Measurements from ENCODE around the gene XIRP1.
"Not testable (repeated sequence)": the region's sequence is repeated elsewhere in the genome, so short reads cannot be mapped to it uniquely, and the experiment has no call there.

Gene XIRP1, protein sequence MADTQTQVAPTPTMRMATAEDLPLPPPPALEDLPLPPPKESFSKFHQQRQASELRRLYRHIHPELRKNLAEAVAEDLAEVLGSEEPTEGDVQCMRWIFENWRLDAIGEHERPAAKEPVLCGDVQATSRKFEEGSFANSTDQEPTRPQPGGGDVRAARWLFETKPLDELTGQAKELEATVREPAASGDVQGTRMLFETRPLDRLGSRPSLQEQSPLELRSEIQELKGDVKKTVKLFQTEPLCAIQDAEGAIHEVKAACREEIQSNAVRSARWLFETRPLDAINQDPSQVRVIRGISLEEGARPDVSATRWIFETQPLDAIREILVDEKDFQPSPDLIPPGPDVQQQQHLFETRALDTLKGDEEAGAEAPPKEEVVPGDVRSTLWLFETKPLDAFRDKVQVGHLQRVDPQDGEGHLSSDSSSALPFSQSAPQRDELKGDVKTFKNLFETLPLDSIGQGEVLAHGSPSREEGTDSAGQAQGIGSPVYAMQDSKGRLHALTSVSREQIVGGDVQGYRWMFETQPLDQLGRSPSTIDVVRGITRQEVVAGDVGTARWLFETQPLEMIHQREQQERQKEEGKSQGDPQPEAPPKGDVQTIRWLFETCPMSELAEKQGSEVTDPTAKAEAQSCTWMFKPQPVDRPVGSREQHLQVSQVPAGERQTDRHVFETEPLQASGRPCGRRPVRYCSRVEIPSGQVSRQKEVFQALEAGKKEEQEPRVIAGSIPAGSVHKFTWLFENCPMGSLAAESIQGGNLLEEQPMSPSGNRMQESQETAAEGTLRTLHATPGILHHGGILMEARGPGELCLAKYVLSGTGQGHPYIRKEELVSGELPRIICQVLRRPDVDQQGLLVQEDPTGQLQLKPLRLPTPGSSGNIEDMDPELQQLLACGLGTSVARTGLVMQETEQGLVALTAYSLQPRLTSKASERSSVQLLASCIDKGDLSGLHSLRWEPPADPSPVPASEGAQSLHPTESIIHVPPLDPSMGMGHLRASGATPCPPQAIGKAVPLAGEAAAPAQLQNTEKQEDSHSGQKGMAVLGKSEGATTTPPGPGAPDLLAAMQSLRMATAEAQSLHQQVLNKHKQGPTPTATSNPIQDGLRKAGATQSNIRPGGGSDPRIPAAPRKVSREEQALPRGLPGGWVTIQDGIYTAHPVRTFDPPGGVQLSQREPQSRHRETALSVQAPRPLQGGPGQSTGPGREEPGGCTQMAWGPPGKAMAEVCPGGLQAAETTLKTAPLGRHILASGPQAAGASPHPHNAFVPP (N-terminal part only)
- total RNA-seq, result 0 to 0.31 reads per million in 2 donors

- no peak for DNase-seq
These were observed at the start of gene XIRP1 for GRCh38 chr3:39192490-39193092. Gene XIRP1 (minus strand): TSS chr3:39192595. CDS start chr3:39189445, 3,150 bp downstream.

DNA sequence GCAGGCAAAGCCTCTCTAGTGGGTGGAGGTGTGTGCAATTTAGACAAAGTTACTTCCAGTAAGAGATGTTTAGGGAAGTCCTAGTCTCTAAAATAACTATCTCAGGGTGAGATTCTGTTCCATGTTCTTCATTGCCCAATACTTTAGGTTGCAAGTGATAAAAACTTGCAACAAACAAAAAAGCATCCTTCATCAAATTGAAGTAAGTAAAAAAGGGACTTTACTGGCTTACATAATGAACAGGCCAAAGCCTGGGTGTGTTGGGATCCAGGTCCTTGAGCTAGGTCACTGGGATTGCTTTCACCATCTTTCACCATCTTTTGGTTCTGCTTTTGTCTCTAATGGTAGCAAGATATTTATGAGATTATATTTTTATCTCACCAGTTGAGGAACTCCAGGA is 49.2 kb upstream of the XIRP1 start:
- no peak for DNase-seq

- DNase-seq, result no peak
These were observed 44.6 kb upstream of the XIRP1 start for GRCh38 chr3:39237027-39237426.

DNA sequence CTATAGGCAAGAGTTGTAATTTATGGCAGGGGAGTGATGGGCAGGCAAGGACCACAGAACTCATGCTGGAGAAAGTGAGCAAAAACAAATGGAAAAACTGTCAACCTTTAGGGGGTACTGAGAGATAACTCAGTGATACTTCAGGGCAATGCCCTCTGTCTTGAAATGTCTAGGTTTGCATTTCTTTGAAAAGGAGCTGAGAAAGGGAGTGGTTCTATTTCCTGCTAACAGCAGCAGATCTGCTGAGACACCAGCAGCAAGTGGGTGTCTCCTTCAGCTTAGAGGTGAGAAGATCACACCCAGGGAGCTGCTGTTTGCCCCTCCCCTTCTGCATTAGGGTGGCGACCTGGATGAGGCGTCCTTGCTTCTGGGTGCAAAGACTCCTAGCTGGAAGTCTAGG is 42.3 kb upstream of the XIRP1 start:
- DNase-seq, result peak in 2 of 5 experiments; percentile 49 to 81

GRCh38 chr3:39232859-39233258 is 40.5 kb upstream of the XIRP1 start:
- no peak for DNase-seq

GRCh38 chr3:39230453-39230852 is 38.1 kb upstream of the XIRP1 start:
- no peak for DNase-seq

GRCh38 chr3:39228496-39228895 is 36.1 kb upstream of the XIRP1 start:
- DNase-seq, result no peak

GRCh38 chr3:39227596-39227995 is 35.2 kb upstream of the XIRP1 start:
- not testable (repeated sequence) for DNase-seq

DNA sequence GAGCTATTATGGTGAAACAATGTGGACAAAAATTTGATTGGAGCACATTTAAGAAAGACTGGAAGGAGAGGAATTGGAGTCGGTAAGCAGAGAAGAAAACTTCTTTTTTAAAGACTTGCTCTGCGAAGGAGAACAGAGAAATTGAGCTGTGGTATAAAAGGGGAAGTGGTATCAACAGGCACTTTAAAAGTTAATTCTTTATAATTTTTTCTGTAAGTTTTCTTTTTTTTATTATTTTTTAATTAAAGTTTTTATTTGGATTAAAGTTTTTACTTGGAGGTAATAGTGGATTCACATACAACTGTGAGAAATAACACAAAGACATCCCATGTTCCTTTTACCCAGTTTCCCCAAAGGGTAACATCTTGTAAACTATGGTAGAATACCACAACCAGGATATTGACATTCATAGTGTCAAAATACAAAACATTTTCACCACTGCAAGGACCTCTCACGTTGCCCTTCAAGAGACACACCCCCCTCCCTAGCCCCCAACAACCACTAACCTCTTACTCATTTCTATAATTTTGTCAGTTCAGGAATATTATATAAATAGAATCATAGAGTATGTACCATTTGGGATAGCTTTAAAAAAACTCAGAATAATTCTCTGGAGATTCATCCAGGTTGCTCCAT is 33.8 kb upstream of the XIRP1 start:
- peak in 1 of 5 experiments; percentile 7 for DNase-seq

- DNase-seq, result no peak
These were observed 31.9 kb upstream of the XIRP1 start for GRCh38 chr3:39224288-39224687.

DNA sequence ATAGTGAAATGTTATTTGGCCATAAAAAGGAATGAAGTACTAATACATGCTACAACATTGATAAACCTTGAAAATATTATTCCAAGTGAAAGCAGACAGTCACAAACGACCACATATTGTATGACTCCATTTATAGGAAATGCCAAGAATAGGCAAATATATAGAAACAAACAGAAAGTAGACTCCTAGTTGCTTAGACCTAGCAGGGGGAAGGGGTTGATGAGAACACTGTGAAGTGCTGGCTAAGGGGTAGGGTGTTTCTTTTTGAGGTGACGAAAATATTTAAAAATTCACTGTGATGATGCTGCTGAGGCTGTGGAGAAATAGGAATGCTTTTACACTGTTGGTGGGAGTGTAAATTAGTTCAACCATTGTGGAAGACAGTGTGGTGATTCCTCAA is 30.5 kb upstream of the XIRP1 start:
- no peak for DNase-seq

GRCh38 chr3:39222462-39222861 is 30.1 kb upstream of the XIRP1 start:
- peak in 2 of 5 experiments; percentile 21 to 30 for DNase-seq

- no peak for DNase-seq
These were observed 28.7 kb upstream of the XIRP1 start for GRCh38 chr3:39221141-39221530.

DNA sequence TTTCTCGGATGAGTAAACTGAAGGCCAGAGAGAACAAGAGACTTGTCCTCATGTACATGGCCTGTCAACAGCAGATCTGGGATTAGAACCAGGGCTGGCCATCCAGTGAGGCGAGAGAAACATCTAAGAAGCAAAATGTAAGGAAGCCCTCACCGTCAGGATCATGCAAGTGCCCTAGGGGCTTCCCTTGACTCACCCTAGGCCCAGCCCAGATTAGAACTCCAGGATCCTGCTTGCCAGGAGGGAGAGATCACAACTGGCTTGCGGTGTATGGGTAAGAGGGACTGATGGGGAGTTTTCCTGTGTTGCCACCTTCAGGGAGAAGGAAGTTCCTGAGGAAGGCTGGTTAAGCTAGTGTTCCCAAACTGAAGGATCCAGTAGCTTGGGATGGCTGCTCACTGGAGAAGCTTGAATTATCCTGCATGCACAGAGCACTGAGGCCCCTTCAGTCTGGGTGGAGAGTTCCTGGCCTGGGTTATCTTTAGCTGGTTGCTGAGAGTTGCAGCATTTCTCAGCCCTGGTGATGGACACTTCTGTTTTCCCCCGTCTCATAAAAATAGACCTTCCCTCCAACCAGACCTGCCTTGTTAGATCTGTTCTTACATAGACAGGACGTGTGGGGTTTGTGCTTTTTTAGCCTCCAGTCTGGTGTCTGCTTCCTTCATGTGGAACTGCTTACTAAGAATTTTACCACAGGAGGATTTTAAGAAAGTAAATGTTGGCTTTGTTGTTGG is 28.2 kb upstream of the XIRP1 start:
- peak in 1 of 5 experiments; percentile 57 for DNase-seq

DNA sequence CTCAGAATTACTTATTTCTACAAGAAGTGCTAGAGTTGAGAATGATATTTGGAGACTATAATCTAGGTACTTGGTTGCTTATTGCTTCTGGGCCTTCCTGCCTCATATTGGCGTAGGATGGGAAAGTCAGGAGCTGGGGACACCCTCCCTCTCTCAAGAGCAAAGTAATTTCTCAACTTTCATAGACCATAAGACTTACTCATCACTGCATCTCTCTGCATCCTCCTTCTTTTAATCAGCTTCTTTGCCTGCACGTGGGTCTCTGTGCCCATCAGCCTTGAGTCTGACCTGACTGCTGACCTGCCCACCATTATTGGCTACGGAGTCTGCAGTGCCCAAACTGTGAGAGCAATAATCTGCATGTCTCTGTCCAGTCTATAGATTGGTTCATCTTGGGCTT is 27.3 kb upstream of the XIRP1 start:
- DNase-seq, result no peak

DNA sequence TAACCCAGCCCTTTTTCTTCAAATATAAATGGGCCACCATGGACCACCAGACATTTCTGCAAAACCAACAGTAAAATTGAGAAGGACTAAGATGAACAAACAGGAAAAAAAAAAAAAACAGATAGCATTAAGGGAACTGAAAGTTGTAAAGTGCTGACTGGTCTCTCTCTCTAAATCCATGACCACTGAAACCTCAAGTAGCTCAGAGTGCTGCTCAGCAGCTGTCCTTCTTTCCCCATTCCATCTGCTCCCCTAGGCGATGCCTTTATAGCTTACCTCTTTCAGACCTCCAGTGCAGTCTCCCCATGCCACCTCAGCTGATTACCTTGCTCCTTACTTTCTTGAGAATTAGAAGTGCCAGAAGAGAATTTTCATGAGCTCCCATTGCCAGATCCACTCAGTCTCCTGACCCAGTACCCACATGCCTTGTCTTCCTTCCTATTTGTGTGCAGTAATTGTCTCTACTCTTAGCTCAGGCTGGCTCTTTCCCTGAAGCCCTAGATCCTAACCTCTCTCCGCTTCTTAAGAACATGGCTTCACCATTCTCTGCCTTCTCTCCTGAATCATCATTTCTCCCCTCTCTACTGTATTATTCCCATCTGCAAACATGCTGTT is 23.9 kb upstream of the XIRP1 start:
- DNase-seq, result peak in 1 of 5 experiments; percentile 61

- no peak for DNase-seq
These were observed 21.2 kb upstream of the XIRP1 start for GRCh38 chr3:39213613-39214012.

DNA sequence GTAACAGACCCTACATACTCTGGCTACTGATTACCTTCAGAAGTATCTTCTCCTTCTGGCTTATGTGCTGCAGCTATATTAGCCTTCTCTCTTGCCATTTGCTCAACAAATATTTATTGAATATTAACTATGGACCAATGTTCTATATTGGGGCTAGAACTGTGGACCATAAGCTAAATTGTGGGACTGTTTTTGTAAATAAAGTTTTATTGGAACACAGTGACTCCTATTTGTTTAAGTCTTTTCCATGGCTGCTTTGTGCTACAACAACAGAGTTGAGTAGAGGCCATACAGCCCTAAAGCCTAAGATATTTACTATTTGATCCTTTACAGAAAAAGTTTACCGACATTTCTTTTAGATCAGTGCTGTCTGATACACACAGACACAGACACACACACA is 20.3 kb upstream of the XIRP1 start:
- no peak for DNase-seq

- DNase-seq, result no peak
These were observed 19.1 kb upstream of the XIRP1 start for GRCh38 chr3:39211332-39212130.

DNA sequence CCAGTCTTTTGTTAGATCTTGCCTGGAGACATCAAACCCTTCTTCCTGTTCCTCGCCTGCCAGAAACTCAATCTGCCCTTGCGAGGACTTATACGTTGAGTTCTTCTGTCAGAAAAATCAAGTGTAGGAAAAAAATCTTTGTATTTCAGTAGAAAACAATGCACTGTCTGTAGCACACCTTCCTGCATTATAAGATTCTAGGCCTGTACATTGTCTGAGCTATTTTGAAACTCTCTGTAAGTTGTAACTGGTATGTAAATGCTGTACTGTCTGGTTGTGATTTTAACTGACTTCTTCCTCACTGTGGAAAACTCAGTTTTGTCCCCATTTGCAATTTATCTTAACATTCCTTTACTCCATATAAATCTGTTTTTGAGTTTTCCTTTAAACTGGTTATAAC is 17.7 kb upstream of the XIRP1 start:
- peak in 1 of 5 experiments; percentile 29 for DNase-seq

Data from T-helper 2 cell (primary cell).